ENCODE data around the gene KNDC1.
"Not testable (repeated sequence)": the region's sequence is repeated elsewhere in the genome, so short reads cannot be mapped to it uniquely, and the experiment has no call there.

Gene KNDC1

DNA sequence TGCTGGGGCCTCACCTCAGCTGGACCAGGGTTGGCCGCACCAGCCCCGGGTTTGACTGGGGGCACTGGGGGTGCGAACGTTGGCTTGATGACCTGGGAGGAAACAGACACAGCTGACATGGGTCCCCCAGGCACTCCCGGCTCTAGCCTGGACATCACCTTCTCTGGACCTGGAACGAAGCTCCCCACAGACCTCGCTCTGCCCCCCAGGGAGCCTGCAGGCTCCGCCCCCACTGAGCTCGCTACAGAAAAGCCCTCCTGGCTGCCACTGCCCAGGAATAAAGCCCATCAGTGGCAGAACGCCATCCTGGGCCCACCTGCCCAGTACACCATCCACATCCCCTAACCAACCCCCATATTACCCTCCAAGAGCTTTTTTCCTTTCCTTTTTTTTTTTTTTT is 103.7 kb downstream of the KNDC1 start:
- no peak overlapping the region for H3K4me3 ChIP-seq (ENCODE audit: low read length in 2 of 2)
- no peaks in the 10 kb centered on the region for H3K36me3 ChIP-seq (replicated peaks in 1 of 2; ENCODE audit: control insufficient read depth in 2 of 2, insufficient read depth in 2 of 2, low read length in 2 of 2)
- H2BK12ac ChIP-seq (ENCODE audit: low read length) = no peak overlapping the region
- no peak overlapping the region for H4K91ac ChIP-seq (ENCODE audit: low read depth, low read length, poor library complexity)
- no peak overlapping the region for H3K14ac ChIP-seq (ENCODE audit: low read length)
- peaks cover 11 to 32% of the 10 kb centered on the region in 2 donors for H3K4me1 ChIP-seq (ENCODE audit: control insufficient read depth in 2 of 2, insufficient read depth in 1 of 2, low read depth in 1 of 2, low read length in 2 of 2)
- no peak for DNase-seq (ENCODE audit: low spot score)
- H3K9ac ChIP-seq (ENCODE audit: low read depth, low read length, poor library complexity) = no peak overlapping the region
- no peak overlapping the region for H2AFZ ChIP-seq (ENCODE audit: low read length)
- H2BK120ac ChIP-seq (ENCODE audit: low read depth, low read length) = no peak overlapping the region
- no peak overlapping the region for H3K27ac ChIP-seq (replicated peaks; ENCODE audit: low read length)
- peaks cover 0 to 7% (median 5%) of the 10 kb centered on the region in 3 experiments for H3K27me3 ChIP-seq (ENCODE audit: control insufficient read depth in 3 of 3, insufficient read depth in 3 of 3, low read depth in 1 of 3, low read length in 3 of 3)
- peak overlapping the region; percentile 23 for H3K23ac ChIP-seq (ENCODE audit: low read depth, low read length, poor library complexity)
- H3K18ac ChIP-seq (ENCODE audit: low read length) = peak overlapping the region; percentile 42
- no peak overlapping the region for H2BK15ac ChIP-seq (ENCODE audit: low read length)
- no peak overlapping the region for H3K4ac ChIP-seq (ENCODE audit: low read length)
- H2AK5ac ChIP-seq (ENCODE audit: low read depth, low read length) = no peak overlapping the region
- H2BK5ac ChIP-seq (ENCODE audit: low read length) = no peak overlapping the region
- H4K8ac ChIP-seq (ENCODE audit: low read depth, low read length) = no peak overlapping the region
- no CpG with 5 or more reads among the region's 10 CpGs for WGBS, 2 donors (ENCODE audit: extremely low coverage in 2 of 2, insufficient read length in 2 of 2, insufficient replicate concordance in 1 of 2)
- no peak overlapping the region for H3K4me2 ChIP-seq (ENCODE audit: insufficient read depth, low read length, poor library complexity, severe bottlenecking)
- peaks cover 3% of the 10 kb centered on the region for H3K79me1 ChIP-seq (ENCODE audit: low read depth, low read length)
- H3K9me3 ChIP-seq (replicated peaks in 1 of 2; ENCODE audit: control insufficient read depth in 2 of 2, insufficient read depth in 1 of 2, low read depth in 1 of 2, low read length in 2 of 2) = no peaks in the 10 kb centered on the region

DNA sequence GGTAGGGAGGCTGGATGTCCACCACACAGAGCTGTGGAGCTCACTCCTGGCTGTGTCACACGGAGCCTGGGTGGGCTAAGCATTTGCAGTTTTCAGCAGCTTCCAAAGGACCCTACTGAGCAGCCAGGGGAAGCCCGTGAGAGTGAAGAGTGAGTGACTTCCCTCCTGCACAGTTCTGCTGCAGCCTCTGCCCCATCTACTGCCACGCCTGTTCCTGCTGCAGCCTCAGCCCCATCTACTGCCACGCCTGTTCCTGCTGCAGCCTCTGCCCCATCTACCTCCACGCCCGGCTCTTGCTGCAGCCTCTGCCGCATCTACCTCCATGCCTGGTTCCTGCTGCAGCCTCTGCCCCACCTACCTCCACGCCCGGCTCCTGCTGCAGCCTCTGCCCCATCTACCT is 104.4 kb downstream of the KNDC1 start:
- H3K4me2 ChIP-seq (ENCODE audit: insufficient read depth, low read length, poor library complexity, severe bottlenecking) = no peak overlapping the region
- H3K4me3 ChIP-seq (ENCODE audit: low read length in 2 of 2) = no peak overlapping the region
- H3K14ac ChIP-seq (ENCODE audit: low read length) = peak overlapping the region; percentile 17
- peak overlapping the region; percentile 21 for H3K9ac ChIP-seq (ENCODE audit: low read depth, low read length, poor library complexity)
- no CpG with 5 or more reads among the region's 9 CpGs for WGBS, 2 donors (ENCODE audit: extremely low coverage in 2 of 2, insufficient read length in 2 of 2, insufficient replicate concordance in 1 of 2)
- peaks cover 3% of the 10 kb centered on the region for H3K79me1 ChIP-seq (ENCODE audit: low read depth, low read length)
- no peak overlapping the region for H4K91ac ChIP-seq (ENCODE audit: low read depth, low read length, poor library complexity)
- H3K18ac ChIP-seq (ENCODE audit: low read length) = no peak overlapping the region
- peaks cover 11 to 27% of the 10 kb centered on the region in 2 donors for H3K4me1 ChIP-seq (ENCODE audit: control insufficient read depth in 2 of 2, insufficient read depth in 1 of 2, low read depth in 1 of 2, low read length in 2 of 2)
- no peak overlapping the region for H3K27ac ChIP-seq (replicated peaks; ENCODE audit: low read length)
- peak overlapping the region; percentile 74 for H2AK5ac ChIP-seq (ENCODE audit: low read depth, low read length)
- no peak overlapping the region for H2BK12ac ChIP-seq (ENCODE audit: low read length)
- H3K36me3 ChIP-seq (replicated peaks in 1 of 2; ENCODE audit: control insufficient read depth in 2 of 2, insufficient read depth in 2 of 2, low read length in 2 of 2) = no peaks in the 10 kb centered on the region
- no peak overlapping the region for H4K8ac ChIP-seq (ENCODE audit: low read depth, low read length)
- no peak overlapping the region for H2BK120ac ChIP-seq (ENCODE audit: low read depth, low read length)
- H2BK5ac ChIP-seq (ENCODE audit: low read length) = no peak overlapping the region
- DNase-seq (ENCODE audit: low spot score) = no peak
- peaks cover 0 to 5% (median 4%) of the 10 kb centered on the region in 3 experiments for H3K27me3 ChIP-seq (ENCODE audit: control insufficient read depth in 3 of 3, insufficient read depth in 3 of 3, low read depth in 1 of 3, low read length in 3 of 3)
- H3K4ac ChIP-seq (ENCODE audit: low read length) = no peak overlapping the region
- H2BK15ac ChIP-seq (ENCODE audit: low read length) = peak overlapping the region; percentile 49
- H3K23ac ChIP-seq (ENCODE audit: low read depth, low read length, poor library complexity) = no peak overlapping the region
- no peak overlapping the region for H2AFZ ChIP-seq (ENCODE audit: low read length)
- H3K9me3 ChIP-seq (replicated peaks in 1 of 2; ENCODE audit: control insufficient read depth in 2 of 2, insufficient read depth in 1 of 2, low read depth in 1 of 2, low read length in 2 of 2) = no peaks in the 10 kb centered on the region

- whole genome bisulfite sequencing, 2 donors (ENCODE audit: extremely low coverage in 2 of 2, insufficient read length in 2 of 2, insufficient replicate concordance in 1 of 2) = no CpG with 5 or more reads among the region's 10 CpGs
- H3K27me3 ChIP-seq (ENCODE audit: control insufficient read depth in 3 of 3, insufficient read depth in 3 of 3, low read depth in 1 of 3, low read length in 3 of 3); H2BK15ac ChIP-seq (ENCODE audit: low read length); H3K23ac ChIP-seq (ENCODE audit: low read depth, low read length, poor library complexity); H2BK120ac ChIP-seq (ENCODE audit: low read depth, low read length); H3K36me3 ChIP-seq (replicated peaks in 1 of 2; ENCODE audit: control insufficient read depth in 2 of 2, insufficient read depth in 2 of 2, low read length in 2 of 2); H3K14ac ChIP-seq (ENCODE audit: low read length); H2BK12ac ChIP-seq (ENCODE audit: low read length); H3K9me3 ChIP-seq (replicated peaks in 1 of 2; ENCODE audit: control insufficient read depth in 2 of 2, insufficient read depth in 1 of 2, low read depth in 1 of 2, low read length in 2 of 2); H4K91ac ChIP-seq (ENCODE audit: low read depth, low read length, poor library complexity); H3K79me1 ChIP-seq (ENCODE audit: low read depth, low read length); H3K4me3 ChIP-seq (ENCODE audit: low read length in 2 of 2); H3K27ac ChIP-seq (replicated peaks; ENCODE audit: low read length); H4K8ac ChIP-seq (ENCODE audit: low read depth, low read length); DNase-seq (ENCODE audit: low spot score); H3K4ac ChIP-seq (ENCODE audit: low read length); H2BK5ac ChIP-seq (ENCODE audit: low read length); H2AK5ac ChIP-seq (ENCODE audit: low read depth, low read length); H3K4me2 ChIP-seq (ENCODE audit: insufficient read depth, low read length, poor library complexity, severe bottlenecking); H3K9ac ChIP-seq (ENCODE audit: low read depth, low read length, poor library complexity); H3K18ac ChIP-seq (ENCODE audit: low read length); H2AFZ ChIP-seq (ENCODE audit: low read length): not testable (repeated sequence)
- peaks cover 11 to 21% of the 10 kb centered on the region in 2 donors for H3K4me1 ChIP-seq (ENCODE audit: control insufficient read depth in 2 of 2, insufficient read depth in 1 of 2, low read depth in 1 of 2, low read length in 2 of 2)
Measured at GRCh38 chr10:133265052-133265451, 105.0 kb downstream of the KNDC1 start.

DNA sequence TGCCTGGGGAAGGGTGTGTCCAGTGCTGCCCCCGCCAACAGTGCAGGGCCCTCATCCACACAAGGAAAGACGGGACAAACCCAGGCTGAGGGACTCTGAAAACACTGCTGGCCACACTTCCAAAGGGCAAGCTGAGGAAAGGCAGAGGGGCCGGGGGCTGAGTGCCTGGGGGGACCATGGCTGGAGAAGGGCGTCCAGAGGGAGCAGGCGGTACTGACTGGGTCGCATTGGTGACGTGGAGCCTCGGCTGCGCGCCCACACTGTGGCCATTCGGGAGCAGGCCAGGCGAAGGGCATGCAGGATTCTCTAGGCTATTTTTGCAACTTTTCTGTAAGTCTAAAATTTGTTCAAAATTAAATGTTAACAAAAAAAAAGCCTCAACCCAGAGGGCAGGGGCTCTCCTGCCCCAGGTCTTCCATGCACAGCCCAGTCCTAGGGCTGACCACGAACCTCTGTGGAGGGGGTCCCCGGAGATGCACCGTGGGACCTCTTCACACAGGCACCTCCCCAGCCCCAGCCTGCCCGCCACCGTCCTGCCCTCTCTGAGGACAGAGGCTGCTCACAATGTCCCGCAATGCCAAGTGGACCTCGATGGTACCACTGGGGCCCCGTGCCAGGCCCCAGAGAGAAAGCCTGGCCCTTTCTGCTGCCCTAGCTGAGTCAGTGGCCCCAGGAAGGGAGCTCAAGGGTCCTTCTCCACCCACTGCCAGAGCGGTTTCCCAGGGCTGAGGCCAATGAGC is 106.2 kb downstream of the KNDC1 start:
- no peak overlapping the region for H3K23ac ChIP-seq (ENCODE audit: low read depth, low read length, poor library complexity)
- WGBS, 2 donors (ENCODE audit: extremely low coverage in 2 of 2, insufficient read length in 2 of 2, insufficient replicate concordance in 1 of 2) = no CpG with 5 or more reads among the region's 21 CpGs
- H3K4me3 ChIP-seq (ENCODE audit: low read length in 2 of 2) = no peak overlapping the region
- H2BK5ac ChIP-seq (ENCODE audit: low read length) = no peak overlapping the region
- H2AK5ac ChIP-seq (ENCODE audit: low read depth, low read length) = peak overlapping the region; percentile 81
- H3K4ac ChIP-seq (ENCODE audit: low read length) = no peak overlapping the region
- peak overlapping the region; percentile 94 for H2BK15ac ChIP-seq (ENCODE audit: low read length)
- H3K27me3 ChIP-seq (ENCODE audit: control insufficient read depth in 3 of 3, insufficient read depth in 3 of 3, low read depth in 1 of 3, low read length in 3 of 3) = peaks cover 0 to 5% (median under 1%) of the 10 kb centered on the region in 3 experiments
- H2AFZ ChIP-seq (ENCODE audit: low read length) = no peak overlapping the region
- H4K91ac ChIP-seq (ENCODE audit: low read depth, low read length, poor library complexity) = no peak overlapping the region
- no peak for DNase-seq (ENCODE audit: low spot score)
- H3K79me1 ChIP-seq (ENCODE audit: low read depth, low read length) = no peaks in the 10 kb centered on the region
- H3K27ac ChIP-seq (replicated peaks; ENCODE audit: low read length) = no peak overlapping the region
- H3K4me1 ChIP-seq (ENCODE audit: control insufficient read depth in 2 of 2, insufficient read depth in 1 of 2, low read depth in 1 of 2, low read length in 2 of 2) = peaks cover 7 to 15% of the 10 kb centered on the region in 2 donors
- peak overlapping the region; percentile 58 for H2BK12ac ChIP-seq (ENCODE audit: low read length)
- no peak overlapping the region for H3K4me2 ChIP-seq (ENCODE audit: insufficient read depth, low read length, poor library complexity, severe bottlenecking)
- H3K9me3 ChIP-seq (replicated peaks in 1 of 2; ENCODE audit: control insufficient read depth in 2 of 2, insufficient read depth in 1 of 2, low read depth in 1 of 2, low read length in 2 of 2) = no peaks in the 10 kb centered on the region
- no peak overlapping the region for H4K8ac ChIP-seq (ENCODE audit: low read depth, low read length)
- H3K18ac ChIP-seq (ENCODE audit: low read length) = peak overlapping the region; percentile 48
- no peaks in the 10 kb centered on the region for H3K36me3 ChIP-seq (replicated peaks in 1 of 2; ENCODE audit: control insufficient read depth in 2 of 2, insufficient read depth in 2 of 2, low read length in 2 of 2)
- no peak overlapping the region for H2BK120ac ChIP-seq (ENCODE audit: low read depth, low read length)
- H3K14ac ChIP-seq (ENCODE audit: low read length) = peak overlapping the region; percentile 71
- no peak overlapping the region for H3K9ac ChIP-seq (ENCODE audit: low read depth, low read length, poor library complexity)

Measured in neuronal stem cell (in vitro differentiated cells).